Hepatocyte (in vitro differentiated cells): ENCODE measurements around the gene WBP2NL.

ENCODE experiments used
- EZH2 ChIP-seq: fragments of 200-600 bp; sonication (generic); IDR thresholded peaks from 2 replicates; pipeline ENCODE4 v1.6.1; 2016; ENCODE audit warnings: antibody characterized with exemption, mild to moderate bottlenecking, borderline replicate concordance
- EZH2phosphoT487 ChIP-seq: fragments of 200-600 bp; sonication (generic); IDR thresholded peaks from one replicate; pipeline ENCODE4 v1.6.1; 2018; ENCODE audit warnings: antibody characterized with exemption, mild to moderate bottlenecking, low read depth, moderate library complexity; ENCODE audit not compliant: unreplicated experiment, severe bottlenecking
- TF ChIP-seq, protein P1 (sequence below): fragments of 200-600 bp; sonication (generic); IDR thresholded peaks from 2 replicates; pipeline ENCODE4 v1.5.1; 2016; ENCODE audit warnings: antibody characterized with exemption, mild to moderate bottlenecking; ENCODE audit not compliant: poor library complexity

DNA sequence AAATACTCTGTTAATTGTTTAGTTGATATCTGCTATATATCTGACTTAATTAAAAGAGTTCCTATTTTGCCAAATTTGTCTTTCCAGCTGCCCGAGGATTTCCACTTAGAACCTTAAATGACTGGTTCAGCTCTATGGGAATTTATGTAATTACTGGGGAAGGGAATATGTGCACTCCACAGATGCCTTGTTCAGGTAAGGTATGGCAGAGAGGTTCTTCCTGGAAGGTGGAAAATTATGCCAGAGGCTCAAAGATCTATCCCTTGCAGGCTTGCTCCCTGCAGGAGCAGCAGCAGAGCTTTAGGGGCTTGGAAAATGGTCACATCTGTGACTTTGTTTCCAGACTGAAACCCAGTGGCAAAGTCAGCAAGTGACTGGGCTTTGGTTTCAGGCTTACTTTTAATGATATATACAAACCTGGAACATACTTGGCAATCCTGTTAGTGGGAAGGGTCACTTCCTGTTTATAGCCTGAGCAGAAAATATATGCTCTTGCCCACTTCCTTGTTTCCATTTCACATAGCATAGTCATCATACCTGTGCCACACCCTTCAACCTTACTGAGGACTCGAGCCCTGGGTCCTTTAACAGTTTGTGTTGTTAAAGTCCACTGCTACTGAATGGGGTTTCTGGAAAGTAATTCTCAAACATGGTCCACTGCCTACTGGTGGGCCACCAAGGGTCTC is 23.7 kb downstream of the WBP2NL start:
- TF ChIP-seq, protein P1, sequence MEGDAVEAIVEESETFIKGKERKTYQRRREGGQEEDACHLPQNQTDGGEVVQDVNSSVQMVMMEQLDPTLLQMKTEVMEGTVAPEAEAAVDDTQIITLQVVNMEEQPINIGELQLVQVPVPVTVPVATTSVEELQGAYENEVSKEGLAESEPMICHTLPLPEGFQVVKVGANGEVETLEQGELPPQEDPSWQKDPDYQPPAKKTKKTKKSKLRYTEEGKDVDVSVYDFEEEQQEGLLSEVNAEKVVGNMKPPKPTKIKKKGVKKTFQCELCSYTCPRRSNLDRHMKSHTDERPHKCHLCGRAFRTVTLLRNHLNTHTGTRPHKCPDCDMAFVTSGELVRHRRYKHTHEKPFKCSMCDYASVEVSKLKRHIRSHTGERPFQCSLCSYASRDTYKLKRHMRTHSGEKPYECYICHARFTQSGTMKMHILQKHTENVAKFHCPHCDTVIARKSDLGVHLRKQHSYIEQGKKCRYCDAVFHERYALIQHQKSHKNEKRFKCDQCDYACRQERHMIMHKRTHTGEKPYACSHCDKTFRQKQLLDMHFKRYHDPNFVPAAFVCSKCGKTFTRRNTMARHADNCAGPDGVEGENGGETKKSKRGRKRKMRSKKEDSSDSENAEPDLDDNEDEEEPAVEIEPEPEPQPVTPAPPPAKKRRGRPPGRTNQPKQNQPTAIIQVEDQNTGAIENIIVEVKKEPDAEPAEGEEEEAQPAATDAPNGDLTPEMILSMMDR: no peak
- TF ChIP-seq EZH2 (no peak), EZH2phosphoT487 (no peak)
